Limb (tissue), 2 donors: Measurements from ENCODE around the gene NCKAP1.
"Not testable (repeated sequence)": the region's sequence is repeated elsewhere in the genome, so short reads cannot be mapped to it uniquely, and the experiment has no call there.

Experiments used
- DNase-seq, 2 donors: peaks; one replicate each; pipeline ENCODE4 v3.0.0-alpha.2; 2016; ENCODE audit errors: extremely low spot score in 2 of 2

NCKAP1 gene

GRCh38 chr2:183038341-183039300 is at the start of gene NCKAP1:
TSS of gene NCKAP1 (minus strand) at chr2:183038457. CDS start at chr2:183038099, 358 bp downstream.
- DNase-seq, result peak; percentile 91 to 97

- no peak for DNase-seq
These were observed 43.7 kb upstream of the NCKAP1 start for GRCh38 chr2:183081911-183082310.

- no peak for DNase-seq
These were observed 41.0 kb upstream of the NCKAP1 start for GRCh38 chr2:183079139-183079775.

- peak; percentile 92 to 95 for DNase-seq
These were observed 40.3 kb upstream of the NCKAP1 start, which contains the start of gene DUSP19 for GRCh38 chr2:183078464-183079138. TSS of gene DUSP19 (plus strand) at chr2:183078747. CDS start at chr2:183078934, 187 bp downstream.

GRCh38 chr2:183078163-183078463 is 39.9 kb upstream of the NCKAP1 start:
- no peak for DNase-seq

GRCh38 chr2:183072177-183072576 is 33.9 kb upstream of the NCKAP1 start:
- DNase-seq, result no peak

GRCh38 chr2:183070942-183071844 is 32.9 kb upstream of the NCKAP1 start:
- peak in 1 of 2 donors; percentile 42 for DNase-seq

GRCh38 chr2:183069174-183069573 is 30.9 kb upstream of the NCKAP1 start:
- no peak for DNase-seq

GRCh38 chr2:183068561-183068960 is 30.3 kb upstream of the NCKAP1 start:
- DNase-seq, result no peak

- no peak for DNase-seq
These were observed 24.8 kb upstream of the NCKAP1 start for GRCh38 chr2:183063083-183063482.

GRCh38 chr2:183060571-183061231 is 22.4 kb upstream of the NCKAP1 start:
- no peak for DNase-seq

GRCh38 chr2:183059561-183059960 is 21.3 kb upstream of the NCKAP1 start:
- DNase-seq, result no peak

- no peak for DNase-seq
These were observed 19.2 kb upstream of the NCKAP1 start for GRCh38 chr2:183057333-183057985.

GRCh38 chr2:183049420-183049819 is 11.2 kb upstream of the NCKAP1 start:
- DNase-seq, result no peak

GRCh38 chr2:183047486-183048125 is 9.3 kb upstream of the NCKAP1 start:
- DNase-seq, result not testable (repeated sequence)

GRCh38 chr2:183043580-183043979 is 5.3 kb upstream of the NCKAP1 start:
- not testable (repeated sequence) for DNase-seq

GRCh38 chr2:183040604-183041003 is 2.3 kb upstream of the NCKAP1 start:
- no peak for DNase-seq

GRCh38 chr2:183037553-183038340 is 510 bp downstream of the NCKAP1 start:
- peak; percentile 35 to 81 for DNase-seq
